ENCODE measurements around the gene LENEP.
A peak's percentile ranks its signal among the peaks of the same experiment; 100 is the strongest.

The LENEP gene

GRCh38 chr1:154993572-154994268, at the start of gene LENEP:
Gene LENEP (plus strand): TSS chr1:154993586. CDS start chr1:154993608, 22 bp downstream.
- no peak for DNase-seq (ENCODE audit: low read depth)
- H3K4me3 ChIP-seq (ENCODE audit: low read depth, low read length) = no peak within 1 kb of the TSS

- H3K4me3 ChIP-seq (ENCODE audit: low read depth, low read length) = no peak overlapping the region
These were observed 49.6 kb upstream of the LENEP start for GRCh38 chr1:154943649-154944400.

DNA sequence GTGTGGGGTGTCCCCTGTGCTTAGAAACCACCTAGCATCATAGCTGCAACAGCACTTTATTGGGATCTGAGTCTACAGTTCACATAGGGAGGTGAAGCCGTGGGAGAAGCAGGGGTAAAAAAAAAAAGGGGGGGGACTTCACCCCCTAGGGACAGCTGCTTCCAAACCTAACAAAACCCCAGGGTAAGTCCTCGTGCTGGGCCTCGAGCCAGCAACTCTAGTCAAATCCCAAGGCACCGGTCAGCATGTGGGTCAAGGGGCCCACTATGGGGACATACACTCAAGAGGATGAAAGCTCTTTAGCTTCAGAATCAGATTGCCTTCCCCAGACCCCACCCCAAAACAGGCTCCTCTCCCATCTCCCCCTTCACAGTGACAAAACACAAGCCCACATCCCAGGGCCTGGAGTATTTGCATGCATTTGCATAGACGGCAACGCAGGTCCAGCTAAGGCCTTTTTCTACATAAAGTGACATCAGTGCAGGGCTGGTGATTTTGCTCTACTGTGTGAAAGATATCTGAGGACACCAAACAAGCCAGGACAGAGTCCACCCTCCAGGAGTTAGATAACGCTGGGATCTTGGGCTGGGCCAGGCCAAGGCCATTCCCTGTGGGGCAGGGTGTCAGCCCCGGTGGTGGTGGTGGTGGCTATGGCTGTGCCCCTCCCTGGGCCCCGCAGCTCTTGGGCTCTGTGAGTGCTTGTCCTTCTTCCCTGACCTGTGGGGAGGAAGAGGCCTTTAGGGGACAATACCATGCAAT, 48.8 kb upstream of the LENEP start:
- no peak overlapping the region for H3K4me3 ChIP-seq (ENCODE audit: low read depth, low read length)
- no peak for DNase-seq (ENCODE audit: low read depth)

More at GRCh38 chr1:154943649-154944400, 49.6 kb upstream of the LENEP start:
- no peak for DNase-seq (ENCODE audit: low read depth)

GRCh38 chr1:154945160-154945961, 48.0 kb upstream of the LENEP start:
- DNase-seq (ENCODE audit: low read depth) = no peak
- H3K4me3 ChIP-seq (ENCODE audit: low read depth, low read length) = no peak overlapping the region

DNA sequence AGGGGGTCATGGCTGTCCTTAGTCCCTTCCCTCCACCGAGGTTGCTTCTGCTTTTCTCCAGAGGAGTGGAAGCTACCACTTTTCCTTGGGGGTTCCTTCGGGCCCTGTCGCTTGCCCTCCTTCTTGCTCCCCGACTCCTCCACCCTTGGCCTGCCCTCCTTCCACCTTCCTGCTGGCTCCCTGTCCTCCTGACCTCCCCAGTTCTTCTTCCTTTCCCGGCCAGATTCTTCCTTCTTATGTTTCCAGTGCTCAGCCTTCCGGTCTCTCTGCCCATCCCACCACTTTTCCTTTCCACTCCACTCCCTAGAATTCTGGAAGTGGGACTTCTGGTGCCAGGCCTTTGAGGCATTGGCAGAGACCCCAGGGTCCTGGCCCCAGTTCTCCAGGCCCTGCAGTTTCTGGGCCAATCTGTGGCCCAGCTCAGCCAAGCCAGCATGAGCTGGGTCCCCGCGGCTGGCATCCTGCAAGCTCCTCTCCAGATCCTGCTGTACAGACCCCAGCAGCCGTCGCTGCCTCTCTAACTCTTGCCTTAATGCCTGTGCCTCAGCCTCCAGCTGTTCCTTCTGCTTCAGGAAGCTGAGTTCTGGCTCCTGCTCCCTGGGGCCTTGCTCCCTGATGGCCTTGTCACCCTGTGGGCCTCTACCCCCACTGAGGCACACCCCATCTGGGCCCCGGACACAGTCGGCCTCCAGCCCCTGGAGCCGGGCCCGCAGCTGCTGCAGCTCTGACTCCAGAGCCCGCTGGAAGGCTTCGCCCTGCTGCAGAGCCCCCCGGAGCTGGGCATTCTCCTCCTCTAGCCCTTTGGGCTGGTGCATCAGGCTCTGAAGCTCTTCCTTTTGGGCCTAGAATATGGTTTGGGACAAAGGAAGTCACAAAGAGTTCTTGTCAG, 47.2 kb upstream of the LENEP start:
- no peak overlapping the region for H3K4me3 ChIP-seq (ENCODE audit: low read depth, low read length)
- DNase-seq (ENCODE audit: low read depth) = no peak

DNA sequence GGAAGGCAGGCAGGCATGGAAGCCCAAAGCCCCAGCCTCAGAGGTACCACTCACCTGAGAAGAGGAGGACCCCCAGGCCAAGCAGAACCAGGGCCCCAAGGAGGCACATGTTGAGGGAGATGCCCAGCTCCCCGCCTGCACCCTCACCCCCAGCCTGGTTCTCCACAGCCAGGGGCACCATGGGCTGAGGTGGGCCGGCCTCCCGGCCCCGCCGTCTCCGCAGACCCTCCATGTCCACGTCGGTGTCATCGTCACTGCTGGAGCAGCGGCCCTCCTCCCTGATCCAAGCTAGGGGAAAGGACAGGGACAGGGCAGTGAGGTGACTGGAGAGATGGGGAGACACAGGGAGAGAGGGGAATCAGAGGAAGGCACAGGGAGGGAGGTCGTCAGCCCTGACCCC, 45.3 kb upstream of the LENEP start:
- no peak overlapping the region for H3K4me3 ChIP-seq (ENCODE audit: low read depth, low read length)
- DNase-seq (ENCODE audit: low read depth) = no peak

DNA sequence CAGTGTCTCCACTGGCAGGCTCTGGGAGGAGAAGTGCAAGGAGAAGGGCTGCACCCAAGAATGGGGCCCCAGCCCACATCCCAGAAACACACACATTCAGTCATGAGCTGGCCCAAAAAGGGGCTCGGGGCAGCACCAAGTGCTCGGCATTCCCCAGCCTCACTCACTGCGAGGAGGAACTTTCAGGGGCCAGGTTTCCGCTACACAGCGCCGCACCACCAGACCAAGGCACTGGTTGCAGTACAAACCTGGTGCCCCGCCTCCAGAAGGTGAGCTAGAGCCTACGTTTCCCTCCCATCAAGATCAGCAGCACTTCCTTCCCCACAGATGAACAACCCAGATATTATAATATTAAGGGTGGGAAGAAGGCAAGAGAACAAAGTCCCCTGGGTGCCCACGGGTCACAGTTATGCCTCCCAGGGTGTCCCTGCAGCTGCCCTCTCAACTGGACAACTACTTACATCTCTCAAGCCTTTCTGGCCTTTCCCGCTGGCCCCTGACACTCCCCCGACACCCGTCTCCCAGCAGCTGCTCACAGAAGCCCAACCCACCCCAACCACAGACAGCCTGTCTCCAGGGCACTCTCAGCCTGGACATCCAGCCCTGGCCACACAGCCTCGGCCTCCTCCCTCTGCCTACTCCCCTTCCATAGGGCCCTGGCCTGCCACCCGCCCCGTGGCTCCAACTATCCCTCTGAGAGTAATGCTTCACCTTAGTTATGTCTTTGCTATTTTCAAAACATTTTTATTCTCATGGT, 41.3 kb upstream of the LENEP start:
- no peak overlapping the region for H3K4me3 ChIP-seq (ENCODE audit: low read depth, low read length)
- DNase-seq (ENCODE audit: low read depth) = no peak

DNA sequence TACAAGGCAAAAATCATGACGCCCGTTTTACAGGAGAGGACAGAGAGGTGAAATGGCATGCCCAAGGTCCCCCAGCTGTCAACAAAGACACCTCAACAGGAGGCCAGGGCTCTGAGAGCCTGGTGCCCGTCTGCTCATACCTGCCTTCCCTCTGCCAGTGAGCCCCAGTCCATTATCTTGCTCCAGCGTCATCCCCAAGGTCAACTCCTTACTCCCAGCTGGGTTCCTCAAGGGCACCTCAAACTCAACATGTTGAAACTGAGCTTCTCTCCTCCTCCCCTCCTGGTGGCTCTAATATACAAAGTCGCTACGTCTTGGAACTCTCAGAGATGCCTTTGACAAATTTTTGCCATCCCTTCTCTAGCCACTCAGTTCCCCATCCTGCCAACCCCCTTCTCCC, 40.7 kb upstream of the LENEP start:
- H3K4me3 ChIP-seq (ENCODE audit: low read depth, low read length) = no peak overlapping the region

DNA sequence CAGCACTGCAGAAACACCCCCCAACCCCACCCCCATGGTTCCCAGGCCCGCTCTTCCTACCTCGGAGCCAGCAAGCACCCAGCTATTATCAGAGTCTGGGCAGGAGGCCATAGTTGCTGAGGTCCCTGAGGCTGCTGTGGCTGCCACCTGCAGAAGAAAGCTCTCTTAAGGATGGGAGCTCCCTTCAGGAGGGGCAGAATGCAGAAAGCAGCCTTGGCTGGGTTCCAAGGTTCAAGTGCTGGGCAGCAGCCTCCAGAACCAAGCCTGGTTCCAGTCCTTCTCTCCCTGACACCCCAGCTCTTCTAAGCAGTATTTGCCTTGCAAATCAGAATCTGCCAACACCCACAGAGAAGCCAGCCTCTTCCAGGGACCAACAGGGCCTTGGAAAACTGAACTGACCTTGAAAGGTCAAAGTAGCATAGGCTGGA, 39.8 kb upstream of the LENEP start:
- no peak for DNase-seq (ENCODE audit: low read depth)

More for the DNA sequence above, 40.7 kb upstream of the LENEP start:
- DNase-seq (ENCODE audit: low read depth) = no peak

GRCh38 chr1:154954541-154954940, 38.8 kb upstream of the LENEP start:
- no peak overlapping the region for H3K4me3 ChIP-seq (ENCODE audit: low read depth, low read length)

More for the DNA sequence above, 39.8 kb upstream of the LENEP start:
- no peak overlapping the region for H3K4me3 ChIP-seq (ENCODE audit: low read depth, low read length)

GRCh38 chr1:154955039-154955717, 38.2 kb upstream of the LENEP start:
- peak overlapping the region; percentile 65 for H3K4me3 ChIP-seq (ENCODE audit: low read depth, low read length)
- no peak for DNase-seq (ENCODE audit: low read depth)

More at GRCh38 chr1:154954541-154954940, 38.8 kb upstream of the LENEP start:
- DNase-seq (ENCODE audit: low read depth) = no peak

- H3K4me3 ChIP-seq (ENCODE audit: low read depth, low read length) = peak within 1 kb of the TSS; percentile 65
- DNase-seq (ENCODE audit: low read depth) = peak; percentile 63
These were observed 37.5 kb upstream of the LENEP start, which contains the start of gene PBXIP1 for GRCh38 chr1:154955718-154956543. Gene PBXIP1 (minus strand): TSS chr1:154956099. CDS start chr1:154953721, 2,378 bp downstream.

DNA sequence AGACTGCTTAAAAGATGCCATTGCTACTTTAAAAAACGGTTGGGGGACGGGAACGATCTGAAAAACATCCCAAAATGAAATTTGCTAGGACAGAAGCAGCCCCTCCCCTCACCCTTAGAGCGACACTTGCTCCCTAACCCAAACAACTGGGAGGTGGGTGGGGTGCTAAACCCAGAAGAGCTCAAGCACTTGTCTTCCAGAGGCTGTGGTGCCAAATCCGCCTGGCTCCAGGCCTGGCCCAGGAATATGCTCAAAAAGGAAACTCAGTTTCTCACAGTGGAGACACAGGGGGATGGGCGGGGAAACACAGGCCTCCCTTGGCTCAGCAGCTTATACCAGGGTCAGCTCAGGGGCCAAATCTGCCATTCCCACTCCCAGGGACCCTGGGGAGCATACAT, 36.8 kb upstream of the LENEP start:
- DNase-seq (ENCODE audit: low read depth) = no peak
- H3K4me3 ChIP-seq (ENCODE audit: low read depth, low read length) = peak overlapping the region; percentile 65

DNA sequence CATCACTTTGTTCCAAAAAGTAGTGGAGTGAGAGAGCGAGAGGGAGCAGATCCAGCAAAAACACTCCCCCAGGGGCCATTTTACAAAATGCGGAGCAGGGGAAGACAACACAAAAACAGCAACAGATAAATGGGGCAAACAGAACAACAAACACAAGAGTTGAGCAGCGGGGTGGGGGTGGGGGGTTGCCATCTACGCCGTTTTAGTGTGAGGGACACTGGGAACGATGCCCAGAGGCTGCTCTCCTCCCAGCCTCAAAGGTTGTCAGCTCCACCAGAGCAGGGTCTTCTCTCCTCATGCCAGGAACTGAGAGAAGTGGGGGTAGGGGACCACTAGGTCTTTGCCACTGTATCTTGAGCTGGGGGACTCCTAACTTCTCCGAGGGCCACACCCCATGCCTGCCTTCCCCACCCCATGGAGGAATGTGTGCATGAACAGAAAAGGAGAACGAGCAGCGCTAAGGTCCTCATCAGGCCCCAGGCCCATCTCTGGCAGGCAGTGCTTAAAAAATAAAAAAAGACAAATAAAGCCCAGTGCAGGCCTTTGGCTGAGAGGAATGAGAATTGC, 36.2 kb upstream of the LENEP start:
- no peak overlapping the region for H3K4me3 ChIP-seq (ENCODE audit: low read depth, low read length)
- no peak for DNase-seq (ENCODE audit: low read depth)

DNA sequence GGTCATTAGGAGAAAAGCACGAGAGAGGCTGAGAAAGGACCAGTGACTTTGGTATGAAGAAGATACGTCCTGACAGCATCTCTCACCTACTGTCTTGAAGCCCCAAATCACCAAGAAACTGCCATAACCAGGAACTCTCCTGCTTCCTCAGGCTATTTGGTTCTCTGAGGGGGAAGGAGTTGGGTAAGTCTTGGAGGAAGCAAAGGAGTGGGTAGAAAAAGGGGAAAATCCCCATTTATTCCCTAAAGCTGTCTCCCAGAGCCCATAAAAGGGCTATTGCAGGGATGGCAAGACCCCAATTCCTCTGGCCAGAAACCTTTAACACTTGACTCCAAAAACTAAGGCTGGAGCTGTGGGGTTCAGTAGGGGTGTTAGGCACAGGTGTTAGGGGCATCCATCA, 35.4 kb upstream of the LENEP start:
- no peak for DNase-seq (ENCODE audit: low read depth)
- no peak overlapping the region for H3K4me3 ChIP-seq (ENCODE audit: low read depth, low read length)
